GM12878 (cell line): Measurements from ENCODE around the gene TPI1. TPM values are rescaled to one million over a fixed set of nuclear protein-coding genes. Genes with fewer than 3 reads are reported as not detected.

Source experiments
- ATAC-seq: fragments of 200-7000 bp; cut with Tn5 transposase; 3 replicates; pipeline ENCODE4 v1.9.1; 2020; ENCODE audit warnings: mild to moderate bottlenecking, moderate library complexity
- BruUV-seq: library from RNA; stranded (reverse); fragments of 400-500 nt; replicated peaks from 2 replicates; lab custom pipeline; 2021; lab: Mats Ljungman, UMichigan
- CTCF ChIA-PET: fragments of 300-600 bp; sonication (Branson Sonifier 250); formaldehyde crosslinking; extraction: SDS; loops from one replicate; lab custom pipeline; 2021; ENCODE audit warnings: inconsistent platforms; lab: Yijun Ruan, JAX
- POLR2A ChIA-PET: fragments of 350-600 bp; formaldehyde crosslinking; extraction: SDS; loops from one replicate; lab custom pipeline; 2021; ENCODE audit warnings: inconsistent platforms; lab: Charles Lee
- RAD21 ChIA-PET: fragments of 300-600 bp; sonication (Branson Sonifier 250); formaldehyde crosslinking; loops from one replicate; lab custom pipeline; 2023; ENCODE audit warnings: antibody characterized with exemption; ENCODE audit not compliant: unreplicated experiment; lab: Charles Lee
- SMC1A ChIA-PET: fragments of 300-600 bp; sonication (Branson Sonifier 250); formaldehyde crosslinking; loops from one replicate; lab custom pipeline; 2023; ENCODE audit not compliant: unreplicated experiment, uncharacterized antibody; lab: Charles Lee
- DNase-seq: peaks from one replicate; pipeline ENCODE4 v3.0.0-alpha.2; 2011; ENCODE audit warnings: low read depth, low spot score
- FAIRE-seq: peaks from 3 replicates; lab custom pipeline; 2011; peaks lifted over from hg19 to GRCh38; lab: Jason Lieb, UNC
- H2AFZ ChIP-seq: 2 replicates; pipeline ENCODE4 v1.6.0; 2011; ENCODE audit warnings: low read depth, low read length, control low read depth; ENCODE audit not compliant: control insufficient read depth
- H3K27ac ChIP-seq: 2 replicates; pipeline ENCODE4 v1.5.1; 2011; ENCODE audit warnings: control low read depth; ENCODE audit not compliant: control insufficient read depth, insufficient read depth
- H3K27me3 ChIP-seq, 2 experiments: replicated peaks in 1 of 2; 2 replicates each; pipeline versions ENCODE4 v1.6.0 to v1.6.1; 2011; ENCODE audit warnings: low read length in 1 of 2; ENCODE audit not compliant: control insufficient read depth in 2 of 2, insufficient read depth in 2 of 2
- H3K36me3 ChIP-seq, 2 experiments: 2 replicates each; pipeline ENCODE4 v1.5.1; 2011; ENCODE audit warnings: low read length in 1 of 2; ENCODE audit not compliant: control insufficient read depth in 2 of 2, insufficient read depth in 2 of 2
- H3K4me1 ChIP-seq: 2 replicates; pipeline ENCODE4 v1.6.1; 2011; ENCODE audit warnings: mild to moderate bottlenecking, low read length, moderate library complexity, mixed read lengths; ENCODE audit not compliant: control insufficient read depth, insufficient read depth
- H3K4me2 ChIP-seq: 2 replicates; pipeline ENCODE4 v1.6.0; 2011; ENCODE audit warnings: control low read depth; ENCODE audit not compliant: control insufficient read depth, insufficient read depth
- H3K4me3 ChIP-seq: fragments of 200-600 bp; sonication (generic); 2 replicates; pipeline ENCODE4 v1.5.1; 2016
- H3K79me2 ChIP-seq: 2 replicates; pipeline ENCODE4 v1.6.0; 2011; ENCODE audit warnings: low read length; ENCODE audit not compliant: control insufficient read depth, insufficient read depth
- H3K9ac ChIP-seq: 2 replicates; pipeline ENCODE4 v1.8.0; 2011; ENCODE audit warnings: low read length, control low read depth, mixed read lengths; ENCODE audit not compliant: control insufficient read depth, insufficient read depth
- H3K9me3 ChIP-seq: replicated peaks from 3 replicates; pipeline ENCODE4 v1.5.1; 2011; ENCODE audit warnings: mild to moderate bottlenecking, low read length; ENCODE audit not compliant: control insufficient read depth, insufficient read depth
- H4K20me1 ChIP-seq: 2 replicates; pipeline ENCODE4 v1.6.0; 2011; ENCODE audit not compliant: control insufficient read depth, insufficient read depth
- BACH1 ChIP-seq: fragments of 450-650 bp; IDR thresholded peaks from 2 replicates; pipeline ENCODE4 v1.6.1; 2017; ENCODE audit warnings: mild to moderate bottlenecking, borderline replicate concordance
- BCL3 ChIP-seq: IDR thresholded peaks from 2 replicates; pipeline ENCODE4 v1.6.1; 2011; ENCODE audit warnings: borderline replicate concordance, low read depth, mild to moderate bottlenecking, moderate library complexity, low read length; ENCODE audit not compliant: insufficient read depth, poor library complexity, severe bottlenecking
- BHLHE40 ChIP-seq, 2 experiments: fragments of 450-650 bp in 1 of 2; IDR thresholded peaks; 2 replicates each; pipeline ENCODE4 v1.6.1; 2011 to 2017; ENCODE audit warnings: low read depth in 2 of 2, borderline replicate concordance in 1 of 2, improper control_type of control experiment in 1 of 2, low read length in 1 of 2, mild to moderate bottlenecking in 1 of 2
- CBFB ChIP-seq: IDR thresholded peaks from 2 replicates; pipeline ENCODE4 v1.6.1; 2016; ENCODE audit warnings: antibody characterized with exemption, low read depth
- EGR1 ChIP-seq, 2 experiments: IDR thresholded peaks; 1 replicate in 1 of 2; 2 replicates in 1 of 2; pipeline ENCODE4 v1.6.1; 2011 to 2012; ENCODE audit warnings: low read depth in 2 of 2, low read length in 2 of 2, borderline replicate concordance in 1 of 2, mild to moderate bottlenecking in 1 of 2, moderate library complexity in 1 of 2
- IKZF1 ChIP-seq: fragments of 450-650 bp; conservative IDR thresholded peaks from 2 replicates; pipeline ENCODE4 v1.6.1; 2017; ENCODE audit warnings: antibody characterized with exemption, mild to moderate bottlenecking
- IKZF2 ChIP-seq, 2 experiments: fragments of 450-650 bp; IDR thresholded peaks; 2 replicates each; pipeline ENCODE4 v1.6.1; 2017; ENCODE audit warnings: mild to moderate bottlenecking in 2 of 2, moderate library complexity in 2 of 2
- MTA3 ChIP-seq: IDR thresholded peaks from 2 replicates; pipeline ENCODE4 v1.6.1; 2012; ENCODE audit warnings: low read length, inconsistent platforms, borderline replicate concordance
- NR2F1 ChIP-seq: fragments of 450-650 bp; conservative IDR thresholded peaks from 2 replicates; pipeline ENCODE4 v1.6.1; 2017; ENCODE audit warnings: mild to moderate bottlenecking
- SMARCA5 ChIP-seq: fragments of 450-650 bp; IDR thresholded peaks from 2 replicates; pipeline ENCODE4 v1.6.1; 2017; ENCODE audit warnings: mild to moderate bottlenecking
- SPI1 ChIP-seq: IDR thresholded peaks from 2 replicates; pipeline ENCODE4 v1.6.1; 2011; ENCODE audit warnings: low read depth, mild to moderate bottlenecking, low read length, moderate library complexity, borderline replicate concordance; ENCODE audit not compliant: insufficient read depth
- SREBF2 ChIP-seq: IDR thresholded peaks from 2 replicates; pipeline ENCODE4 v1.6.1; 2012; ENCODE audit warnings: mild to moderate bottlenecking, low read length
- ZNF207 ChIP-seq: fragments of 450-650 bp; IDR thresholded peaks from 2 replicates; pipeline ENCODE4 v1.6.1; 2014; ENCODE audit warnings: antibody characterized with exemption, mild to moderate bottlenecking, borderline replicate concordance
- ZNF592 ChIP-seq: fragments of 450-650 bp; IDR thresholded peaks from 2 replicates; pipeline ENCODE4 v1.6.1; 2017; ENCODE audit warnings: mild to moderate bottlenecking, moderate library complexity
- WGBS: methylation state at CpG from one replicate; pipeline ENCODE4 v1.1.6; 2016; ENCODE audit warnings: low lambda C conversion rate; ENCODE audit not compliant: insufficient replicate concordance, insufficient coverage; ENCODE audit errors: missing lambda C conversion rate; 5-methylcytosine and 5-hydroxymethylcytosine counted together
- in situ Hi-C: fragments of 300-500 bp; cut with MboI; formaldehyde crosslinking; loops from 9 replicates; pipeline ENCODE4 v1.14.3; 2018; ENCODE audit warnings: mixed read lengths
- intact Hi-C: fragments of 100-400 bp; cut with micrococcal nuclease; formaldehyde crosslinking; loops from one replicate; pipeline ENCODE4 v1.14.2; 2022; ENCODE audit not compliant: unreplicated experiment
- polyA plus RNA-seq, 11 experiments: library from polyadenylated mRNA; depleted of rRNA in 4 of 11; unstranded in 6 of 11; stranded (reverse) in 5 of 11; fragments of >200 nt; fragmentation: Nextera tagmentation in 4 of 11; fragmentation: Illumina TruSeq in 1 of 11; extraction: Ambion mirVana in 4 of 11; extraction: Trizol in 1 of 11; gene quantifications; 1 replicate in 1 of 11; 2 replicates in 10 of 11; pipeline versions ENCODE4 v1.2.1 to v1.2.3, GENCODE V29; 2011 to 2016; ENCODE audit warnings: inconsistent platforms in 2 of 11, missing spikeins in 2 of 11, low read depth in 1 of 11
- total RNA-seq, 4 experiments: library from RNA; depleted of rRNA in 3 of 4; stranded (reverse); fragments of >200 nt in 3 of 4; fragmentation: Illumina TruSeq in 1 of 4; extraction: Trizol in 1 of 4; gene quantifications; 2 replicates each; pipeline versions ENCODE4 v1.2.1 to v1.2.3, GENCODE V29; 2013 to 2021

TPI1 gene
- total and polyA plus RNA-seq, 10 of the 15 experiments (the other 5 are each of a cell fraction or from before 2014, with no cell fraction given), result 916 to 7,349 (median 1,677) TPM

GRCh38 chr12:6873094-6874014, 6.0 kb downstream of the TPI1 start, which contains the start of gene SPSB2:
SPSB2 (minus strand) TSS chr12:6873303; CDS start chr12:6872901, 402 bp downstream.
- H3K9ac ChIP-seq, result peak within 1 kb of the TSS; percentile 73
- FAIRE-seq, result no peak
- SMC1A ChIA-PET, result interaction anchor here (0.6 to 4.5 kb wide), 12 partner anchors 8 to 120 kb away, joined by 3 to 41 read pairs (median 4); partner anchors contain the start of genes C12orf57, CDCA3, MLF2 and RNU7-1
- H3K27me3 ChIP-seq, result no peaks in the 10 kb centered on the region
- H3K4me2 ChIP-seq, result peak within 1 kb of the TSS; percentile 100
- intact Hi-C loops (loop anchor here (1.0 kb wide), 1 partner anchor 18 kb away; no protein-coding TSS in a partner anchor), in situ Hi-C loops (no loop called here)
- peak within 1 kb of the TSS; percentile 87 for H3K4me3 ChIP-seq
- peaks cover 27% of the 10 kb centered on the region for H3K79me2 ChIP-seq
- BruUV-seq, result no TSS peak
- peak within 1 kb of the TSS; percentile 59 for H3K27ac ChIP-seq
- peak within 1 kb of the TSS; percentile 71 for H2AFZ ChIP-seq
- CTCF ChIA-PET, result interaction anchor here (0.6 to 9.5 kb wide), 44 partner anchors 8 to 239 kb away, joined by 3 to 173 read pairs (median 5); partner anchors contain the start of genes C12orf57, C1R, C1RL and CDCA3
- H3K36me3 ChIP-seq, result peaks cover 20 to 31% of the 10 kb centered on the region in 2 experiments
- POLR2A ChIA-PET, result interaction anchor here (0.6 to 5.0 kb wide), 22 partner anchors 9 to 184 kb away, joined by 3 to 52 read pairs (median 4); partner anchors contain the start of genes C12orf57, CDCA3, COPS7A and ENO2
- H4K20me1 ChIP-seq, result peaks cover 16% of the 10 kb centered on the region
- no peaks in the 10 kb centered on the region for H3K9me3 ChIP-seq
- H3K4me1 ChIP-seq, result peaks cover 30% of the 10 kb centered on the region
- DNase-seq, result peak; percentile 69
- peak; percentile 91 for ATAC-seq
- 3% methylated on average over 49 of the region's 66 CpGs for WGBS
- RAD21 ChIA-PET, result interaction anchor here (0.7 to 5.3 kb wide), 18 partner anchors 9 to 239 kb away, joined by 3 to 41 read pairs (median 4); partner anchors contain the start of genes C12orf57, CDCA3, LRRC23 and MLF2
- TF ChIP-seq MTA3, result no peak
- TF ChIP-seq NR2F1, result peak; percentile 20; the same call in 1 of the 2 replicates
- peak; percentile 28; the same call in 1 of the 2 replicates for TF ChIP-seq IKZF1
- peak; percentile 48 for TF ChIP-seq BACH1
- TF ChIP-seq BCL3, result no peak
- peak; percentile 22; the same call in 1 of the 2 replicates for TF ChIP-seq SMARCA5
- TF ChIP-seq ZNF592, result no peak
- peak in 1 of 2 experiments; percentile 79; a peak in 2 of 3 replicates for TF ChIP-seq EGR1 (IDR thresholded peaks at IDR 0.05; ENCODE audit: borderline replicate concordance in 1 of 2, low read depth in 2 of 2, low read length in 2 of 2)
- 0 out of 2 replicates have a peak, but pooled peaks have one; percentile 25 for TF ChIP-seq ZNF207
- no peak for TF ChIP-seq CBFB
- TF ChIP-seq SPI1, result peak; percentile 27; the same call in 1 of the 2 replicates
- TF ChIP-seq BHLHE40 (IDR thresholded peaks at IDR 0.05; ENCODE audit: borderline replicate concordance in 1 of 2, low read depth in 2 of 2, low read length in 1 of 2), result peak; percentile 3 to 17; a peak in 1 of 4 replicates
- TF ChIP-seq IKZF2 (IDR thresholded peaks at IDR 0.05), result 0 out of 4 replicates have a peak, but pooled peaks of 1 of the 2 experiments have one; percentile 19
- TF ChIP-seq SREBF2, result no peak
